ENCODE results near the gene NKX3-2. TPM values are rescaled to one million over a fixed set of nuclear protein-coding genes. Genes with fewer than 3 reads are reported as not detected.
A peak's percentile ranks its signal among the peaks of the same experiment; 100 is the strongest.

The NKX3-2 gene
- total RNA-seq, 1 donor from 2014 or later: 5.9 TPM

- H3K4me1 Mint-ChIP-seq (ENCODE audit: low read depth, unreplicated experiment): peaks cover 5% of the 10 kb centered on the region
- Histone ChIP-seq H3K27ac (ENCODE audit: low read depth, low read length) (no peak overlapping the region), H3K9me3 (ENCODE audit: insufficient read depth, low read depth, low read length) (no peaks in the 10 kb centered on the region), H3K4me1 (ENCODE audit: insufficient read depth, low read length) (peaks cover 2% of the 10 kb centered on the region), H3K27me3 (ENCODE audit: insufficient read depth, low read length) (peaks cover 98% of the 10 kb centered on the region), H4K20me1 (ENCODE audit: insufficient read depth, low read length) (peaks cover 9% of the 10 kb centered on the region), H3K4me3 (ENCODE audit: insufficient read depth, low read depth, low read length) (no peak overlapping the region), H2AFZ (ENCODE audit: low read depth, low read length) (no peak overlapping the region), H3K79me2 (ENCODE audit: insufficient read depth, low read length) (no peaks in the 10 kb centered on the region), H3K9ac (ENCODE audit: low read length) (no peak overlapping the region), H3K4me2 (ENCODE audit: low read length) (no peak overlapping the region), H3K36me3 (ENCODE audit: insufficient read depth, low read length) (no peaks in the 10 kb centered on the region)
- H3K4me3 Mint-ChIP-seq (ENCODE audit: unreplicated experiment): no peak overlapping the region
- no peak overlapping the region for H3K27ac Mint-ChIP-seq (ENCODE audit: unreplicated experiment)
- TF ChIP-seq CTCF (IDR thresholded peaks at IDR 0.05; ENCODE audit: insufficient read depth, low read depth, low read length): no peak
- TF ChIP-seq EZH2 (IDR thresholded peaks at IDR 0.05; ENCODE audit: insufficient read depth, low read length): peak; percentile 34
- no peak for DNase-seq (ENCODE audit: low read depth)
- H3K27me3 Mint-ChIP-seq (ENCODE audit: low read depth, unreplicated experiment): peaks cover 24% of the 10 kb centered on the region
- no peak for FAIRE-seq
- H3K36me3 Mint-ChIP-seq (ENCODE audit: low read depth, unreplicated experiment): no peaks in the 10 kb centered on the region
- H3K9me3 Mint-ChIP-seq (ENCODE audit: unreplicated experiment): peaks cover 3% of the 10 kb centered on the region
Observed at GRCh38 chr4:13530823-13531624, 13.3 kb downstream of the NKX3-2 start.

GRCh38 chr4:13529128-13529919, 15.0 kb downstream of the NKX3-2 start:
- H3K27me3 Mint-ChIP-seq (ENCODE audit: low read depth, unreplicated experiment): peaks cover 14% of the 10 kb centered on the region

More at GRCh38 chr4:13529128-13529919, 15.0 kb downstream of the NKX3-2 start:
- Histone ChIP-seq H3K27ac (ENCODE audit: low read depth, low read length) (no peak overlapping the region), H3K9me3 (ENCODE audit: insufficient read depth, low read depth, low read length) (peaks cover 4% of the 10 kb centered on the region), H3K36me3 (ENCODE audit: insufficient read depth, low read length) (no peaks in the 10 kb centered on the region), H3K4me1 (ENCODE audit: insufficient read depth, low read length) (peaks cover 7% of the 10 kb centered on the region), H3K4me3 (ENCODE audit: insufficient read depth, low read depth, low read length) (no peak overlapping the region), H3K79me2 (ENCODE audit: insufficient read depth, low read length) (no peaks in the 10 kb centered on the region), H2AFZ (ENCODE audit: low read depth, low read length) (no peak overlapping the region), H4K20me1 (ENCODE audit: insufficient read depth, low read length) (peaks cover 5% of the 10 kb centered on the region), H3K27me3 (ENCODE audit: insufficient read depth, low read length) (peaks cover 97% of the 10 kb centered on the region), H3K4me2 (ENCODE audit: low read length) (no peak overlapping the region), H3K9ac (ENCODE audit: low read length) (no peak overlapping the region)
- H3K36me3 Mint-ChIP-seq (ENCODE audit: low read depth, unreplicated experiment): no peaks in the 10 kb centered on the region
- H3K27ac Mint-ChIP-seq (ENCODE audit: unreplicated experiment): no peak overlapping the region
- no peak for FAIRE-seq
- no peak for DNase-seq (ENCODE audit: low read depth)
- peaks cover 3% of the 10 kb centered on the region for H3K9me3 Mint-ChIP-seq (ENCODE audit: unreplicated experiment)
- TF ChIP-seq CTCF (IDR thresholded peaks at IDR 0.05; ENCODE audit: insufficient read depth, low read depth, low read length) (no peak), EZH2 (IDR thresholded peaks at IDR 0.05; ENCODE audit: insufficient read depth, low read length) (no peak)
- no peak overlapping the region for H3K4me3 Mint-ChIP-seq (ENCODE audit: unreplicated experiment)
- peaks cover 5% of the 10 kb centered on the region for H3K4me1 Mint-ChIP-seq (ENCODE audit: low read depth, unreplicated experiment)
